GM12872 (cell line): ENCODE results near the gene DDX5.

Source experiments
- TF ChIP-seq, protein P1 (sequence below): IDR thresholded peaks from 3 replicates; pipeline ENCODE4 v1.5.1; 2011; ENCODE audit warnings: low read depth, mild to moderate bottlenecking, low read length, moderate library complexity; ENCODE audit not compliant: insufficient read depth

DDX5 gene

DNA sequence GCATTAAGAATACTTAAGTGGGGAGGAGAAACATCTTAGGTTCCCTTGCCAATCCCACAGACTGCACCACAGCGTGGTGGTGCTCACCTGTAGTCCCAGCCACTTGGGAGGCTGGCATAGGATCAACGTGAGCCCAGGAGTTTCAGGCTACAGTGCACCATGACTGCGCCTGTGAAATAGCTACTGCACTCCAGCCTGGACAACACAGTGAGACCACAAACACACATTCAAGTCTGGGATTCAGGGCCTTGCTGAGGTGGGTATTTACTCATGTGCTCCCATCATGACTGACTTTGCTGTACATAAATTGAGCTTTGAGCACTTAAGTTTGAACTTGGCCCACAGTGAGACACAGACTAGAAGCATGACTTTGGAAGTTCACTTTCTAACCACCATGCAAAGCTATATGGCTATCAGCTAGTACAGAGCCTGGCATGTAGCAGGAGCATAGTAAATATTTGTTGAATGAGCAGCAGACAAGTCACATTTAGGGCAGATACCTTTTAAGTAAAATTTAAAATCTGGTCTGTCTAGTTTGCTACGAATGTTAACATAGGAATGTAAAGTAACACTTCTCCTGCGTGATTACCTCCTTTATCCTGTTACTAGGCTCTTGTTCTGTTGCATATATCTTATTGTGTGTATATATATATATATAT lies 34.2 kb upstream of the DDX5 start:
- TF ChIP-seq, protein P1, sequence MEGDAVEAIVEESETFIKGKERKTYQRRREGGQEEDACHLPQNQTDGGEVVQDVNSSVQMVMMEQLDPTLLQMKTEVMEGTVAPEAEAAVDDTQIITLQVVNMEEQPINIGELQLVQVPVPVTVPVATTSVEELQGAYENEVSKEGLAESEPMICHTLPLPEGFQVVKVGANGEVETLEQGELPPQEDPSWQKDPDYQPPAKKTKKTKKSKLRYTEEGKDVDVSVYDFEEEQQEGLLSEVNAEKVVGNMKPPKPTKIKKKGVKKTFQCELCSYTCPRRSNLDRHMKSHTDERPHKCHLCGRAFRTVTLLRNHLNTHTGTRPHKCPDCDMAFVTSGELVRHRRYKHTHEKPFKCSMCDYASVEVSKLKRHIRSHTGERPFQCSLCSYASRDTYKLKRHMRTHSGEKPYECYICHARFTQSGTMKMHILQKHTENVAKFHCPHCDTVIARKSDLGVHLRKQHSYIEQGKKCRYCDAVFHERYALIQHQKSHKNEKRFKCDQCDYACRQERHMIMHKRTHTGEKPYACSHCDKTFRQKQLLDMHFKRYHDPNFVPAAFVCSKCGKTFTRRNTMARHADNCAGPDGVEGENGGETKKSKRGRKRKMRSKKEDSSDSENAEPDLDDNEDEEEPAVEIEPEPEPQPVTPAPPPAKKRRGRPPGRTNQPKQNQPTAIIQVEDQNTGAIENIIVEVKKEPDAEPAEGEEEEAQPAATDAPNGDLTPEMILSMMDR, result no peak

DNA sequence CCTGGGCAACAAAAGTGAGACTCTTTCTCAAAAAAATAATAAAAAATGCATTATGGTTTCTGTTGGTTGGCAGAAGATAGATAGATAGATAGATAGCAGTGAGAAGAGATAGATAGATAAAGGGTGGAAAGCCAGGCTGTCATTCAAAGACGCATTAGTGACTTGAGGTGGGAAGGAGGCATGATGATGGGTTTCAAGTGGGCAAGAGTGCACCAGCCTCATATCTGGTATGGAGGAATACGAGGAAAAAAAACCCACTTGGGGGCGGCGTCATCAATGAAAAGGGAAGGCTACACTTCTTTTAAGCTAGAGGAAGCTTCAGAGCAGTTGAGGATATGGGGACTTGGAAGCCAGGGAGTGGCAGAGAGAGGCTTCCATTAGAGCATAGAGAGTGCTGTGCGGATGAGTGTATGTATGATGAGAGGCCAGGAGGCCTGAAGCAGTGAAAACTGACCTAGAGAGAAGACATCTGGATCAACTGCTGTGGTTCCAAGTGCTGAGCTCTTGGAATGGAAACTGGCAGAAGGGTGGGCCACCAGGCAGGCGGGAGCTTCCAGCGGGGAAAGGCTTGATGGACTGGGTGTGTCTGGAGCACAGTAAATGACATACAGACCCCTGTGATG lies 32.5 kb upstream of the DDX5 start:
- TF ChIP-seq, protein P1, result no peak

DNA sequence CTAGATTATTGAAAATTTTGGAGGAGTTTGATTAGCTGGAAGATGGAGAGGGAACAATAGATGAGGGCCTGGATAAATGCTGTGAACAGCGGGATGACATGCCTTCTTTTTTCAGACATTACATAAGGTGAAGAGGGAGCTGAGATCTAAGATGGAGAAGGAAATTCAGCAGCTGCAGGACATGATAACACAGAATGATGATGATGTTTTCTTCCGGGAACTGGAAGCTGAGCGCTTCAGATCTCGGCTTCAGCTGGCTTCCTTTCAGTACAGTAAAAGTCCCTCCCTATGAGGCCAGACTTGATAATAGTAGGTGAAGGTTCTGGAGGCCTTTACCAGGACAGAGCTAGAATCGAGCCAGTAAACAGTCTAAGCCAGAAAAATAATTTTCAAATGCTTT lies 31.4 kb upstream of the DDX5 start:
- TF ChIP-seq, protein P1, result no peak

DNA sequence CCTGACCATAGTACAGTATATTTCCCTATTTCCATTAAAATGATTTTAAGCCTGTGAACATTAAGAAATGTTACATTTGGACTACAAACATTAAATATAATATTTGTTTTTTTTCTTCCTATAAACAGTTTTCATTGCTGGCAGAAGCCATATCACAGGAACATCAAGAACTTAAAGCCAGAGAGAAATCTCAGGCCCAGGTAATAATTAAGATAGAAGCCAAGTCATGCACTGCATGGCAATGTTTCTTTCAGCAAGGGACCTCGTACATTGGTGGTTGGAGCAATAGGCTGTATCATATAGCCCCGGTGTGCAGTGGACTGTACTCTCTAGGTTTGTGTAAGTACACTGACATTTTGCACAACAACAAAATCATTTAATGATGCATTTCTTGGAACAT lies 30.8 kb upstream of the DDX5 start:
- TF ChIP-seq, protein P1, result no peak

DNA sequence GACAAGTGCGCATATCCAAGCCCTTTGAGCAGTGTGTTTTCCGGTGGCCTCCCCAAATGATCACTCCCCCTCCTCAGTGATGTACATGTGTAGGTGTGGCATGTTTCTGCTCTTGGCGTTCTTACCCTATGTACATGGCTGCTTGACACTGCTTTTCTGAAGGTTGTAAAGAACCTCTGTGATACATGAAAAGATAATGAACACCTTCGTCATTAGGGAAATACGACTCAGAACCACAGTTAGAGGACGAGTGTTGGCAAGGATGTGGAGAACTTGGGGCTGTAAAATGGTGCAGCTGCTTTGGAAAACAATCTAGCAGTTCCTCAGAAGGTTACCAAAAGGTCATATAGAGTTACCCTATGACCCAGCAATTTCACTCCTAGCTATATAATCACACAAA lies 29.3 kb upstream of the DDX5 start:
- TF ChIP-seq, protein P1, result no peak

DNA sequence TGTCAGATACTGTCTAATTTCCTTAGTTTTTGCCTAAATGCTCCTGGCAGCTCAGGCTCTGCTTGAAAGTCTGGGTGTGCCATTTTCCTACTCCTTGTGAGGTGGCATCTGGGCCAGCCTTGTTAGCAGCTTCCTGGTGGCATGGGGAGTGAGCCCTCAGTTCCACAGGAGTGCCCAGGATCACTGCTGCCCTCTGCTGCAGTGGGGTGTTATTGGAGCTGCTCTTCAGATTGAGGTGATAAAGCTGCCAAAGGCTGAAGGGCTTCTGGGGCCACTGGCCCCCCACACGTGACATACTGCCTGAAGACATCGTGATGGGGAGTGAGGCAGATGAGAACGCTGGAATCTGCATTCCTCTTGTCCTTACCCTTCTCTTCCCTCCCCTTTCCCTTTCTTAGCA lies 28.1 kb upstream of the DDX5 start:
- TF ChIP-seq, protein P1, result peak; percentile 33; the same call in 1 of the 3 replicates

DNA sequence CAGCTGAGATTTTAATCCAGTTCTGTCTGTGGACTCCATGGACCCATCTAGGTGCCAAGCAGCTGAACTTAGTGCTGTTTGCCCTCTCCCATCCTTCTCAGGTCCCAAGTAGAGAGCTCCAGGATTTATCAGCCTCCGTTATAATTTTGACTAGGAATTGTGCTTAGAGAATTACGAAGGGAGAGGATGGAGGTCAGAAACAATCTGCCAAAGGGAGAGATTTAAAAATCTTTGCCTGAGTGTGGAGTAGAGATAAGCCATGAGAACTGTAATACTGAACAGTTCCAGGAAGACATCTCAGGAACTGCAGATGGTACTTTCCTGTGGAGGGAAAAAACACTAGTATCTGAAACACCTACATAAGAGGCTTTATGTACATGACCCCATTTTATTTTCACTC lies 27.7 kb upstream of the DDX5 start:
- TF ChIP-seq, protein P1, result no peak
